GM20000 (cell line): ENCODE data around the gene LRRC30.

Experiments used
- DNase-seq: peaks from one replicate; pipeline ENCODE4 v3.0.0; 2012; ENCODE audit warnings: low spot score
- TF ChIP-seq, protein P1 (sequence below): IDR thresholded peaks from 2 replicates; pipeline ENCODE4 v1.5.1; 2012; ENCODE audit warnings: mild to moderate bottlenecking, control low read depth; ENCODE audit errors: extremely low read depth, missing control alignments

The LRRC30 gene

DNA sequence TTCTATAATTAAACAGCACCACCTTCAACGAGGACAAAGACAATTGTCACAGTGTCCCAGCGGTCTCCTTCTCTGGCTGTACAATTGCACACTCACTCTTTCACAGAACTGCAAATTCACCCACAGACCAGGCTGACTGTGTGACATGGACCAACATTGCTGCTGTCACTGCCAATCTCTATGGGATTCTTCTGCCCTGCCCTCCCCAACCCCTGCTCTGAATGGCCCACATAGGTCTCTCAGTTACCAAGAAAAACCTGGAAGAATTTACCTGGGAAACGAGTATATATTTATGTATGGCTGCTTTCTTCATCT lies 26.5 kb downstream of the LRRC30 start:
- no peak for DNase-seq
- TF ChIP-seq, protein P1, sequence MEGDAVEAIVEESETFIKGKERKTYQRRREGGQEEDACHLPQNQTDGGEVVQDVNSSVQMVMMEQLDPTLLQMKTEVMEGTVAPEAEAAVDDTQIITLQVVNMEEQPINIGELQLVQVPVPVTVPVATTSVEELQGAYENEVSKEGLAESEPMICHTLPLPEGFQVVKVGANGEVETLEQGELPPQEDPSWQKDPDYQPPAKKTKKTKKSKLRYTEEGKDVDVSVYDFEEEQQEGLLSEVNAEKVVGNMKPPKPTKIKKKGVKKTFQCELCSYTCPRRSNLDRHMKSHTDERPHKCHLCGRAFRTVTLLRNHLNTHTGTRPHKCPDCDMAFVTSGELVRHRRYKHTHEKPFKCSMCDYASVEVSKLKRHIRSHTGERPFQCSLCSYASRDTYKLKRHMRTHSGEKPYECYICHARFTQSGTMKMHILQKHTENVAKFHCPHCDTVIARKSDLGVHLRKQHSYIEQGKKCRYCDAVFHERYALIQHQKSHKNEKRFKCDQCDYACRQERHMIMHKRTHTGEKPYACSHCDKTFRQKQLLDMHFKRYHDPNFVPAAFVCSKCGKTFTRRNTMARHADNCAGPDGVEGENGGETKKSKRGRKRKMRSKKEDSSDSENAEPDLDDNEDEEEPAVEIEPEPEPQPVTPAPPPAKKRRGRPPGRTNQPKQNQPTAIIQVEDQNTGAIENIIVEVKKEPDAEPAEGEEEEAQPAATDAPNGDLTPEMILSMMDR: no peak

DNA sequence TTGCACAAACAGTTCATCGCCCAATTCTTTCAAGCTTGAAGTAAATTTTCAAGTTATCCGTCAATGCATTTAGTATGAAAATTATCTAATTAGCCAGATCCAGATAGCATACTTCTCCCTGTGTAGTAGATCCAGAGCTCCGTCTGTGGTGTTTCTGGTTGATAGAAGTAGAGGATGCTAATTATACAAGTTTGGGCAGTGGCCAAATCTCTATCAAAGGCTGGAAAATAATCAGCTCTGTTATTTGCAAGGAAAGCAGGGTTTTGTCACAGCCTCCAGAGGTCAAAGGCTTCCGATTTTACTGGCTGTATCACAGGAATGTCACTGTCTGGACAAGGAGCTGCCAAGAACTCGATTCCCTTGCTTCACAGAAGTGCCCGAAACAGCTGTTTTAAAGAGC lies 28.6 kb downstream of the LRRC30 start:
- DNase-seq: no peak
- TF ChIP-seq, protein P1: no peak

DNA sequence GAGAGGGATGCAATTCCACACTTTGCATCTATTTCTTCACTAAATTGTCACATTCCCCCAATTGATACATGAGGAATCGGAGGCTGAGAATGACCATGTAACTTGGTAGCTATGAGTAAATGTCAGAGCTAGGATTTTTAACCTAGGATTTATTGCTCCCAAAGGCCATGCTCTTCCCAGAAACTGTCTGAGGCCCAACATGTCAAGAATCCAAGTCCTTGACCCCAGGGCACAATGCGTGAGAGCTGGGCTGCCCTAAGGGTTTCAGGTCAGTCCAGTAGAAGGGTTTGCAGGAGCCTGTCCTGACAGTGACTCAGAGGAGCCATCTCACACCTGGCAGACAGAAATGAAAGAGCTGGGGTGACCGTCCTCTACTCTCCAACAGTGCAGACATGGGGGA lies 30.3 kb downstream of the LRRC30 start:
- TF ChIP-seq, protein P1: no peak
- DNase-seq: no peak

DNA sequence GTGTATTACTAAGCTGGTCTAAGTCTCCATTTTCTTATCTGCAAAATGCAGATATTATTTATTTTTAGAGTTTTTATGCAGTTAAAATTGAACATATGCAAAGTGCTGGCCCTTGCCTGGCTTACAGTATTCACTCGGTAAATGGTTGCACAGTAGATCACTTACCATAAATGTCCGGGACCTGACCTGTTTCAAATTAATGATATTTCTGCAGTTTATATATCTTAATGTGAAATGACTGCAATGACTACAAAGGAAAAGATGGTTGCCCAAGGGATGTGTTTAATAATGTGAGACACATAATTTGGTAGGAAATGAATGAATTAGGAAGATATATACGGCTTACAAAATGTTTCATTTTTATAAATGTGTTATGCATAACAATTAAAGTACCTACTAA lies 37.1 kb downstream of the LRRC30 start:
- TF ChIP-seq, protein P1: no peak
- no peak for DNase-seq

DNA sequence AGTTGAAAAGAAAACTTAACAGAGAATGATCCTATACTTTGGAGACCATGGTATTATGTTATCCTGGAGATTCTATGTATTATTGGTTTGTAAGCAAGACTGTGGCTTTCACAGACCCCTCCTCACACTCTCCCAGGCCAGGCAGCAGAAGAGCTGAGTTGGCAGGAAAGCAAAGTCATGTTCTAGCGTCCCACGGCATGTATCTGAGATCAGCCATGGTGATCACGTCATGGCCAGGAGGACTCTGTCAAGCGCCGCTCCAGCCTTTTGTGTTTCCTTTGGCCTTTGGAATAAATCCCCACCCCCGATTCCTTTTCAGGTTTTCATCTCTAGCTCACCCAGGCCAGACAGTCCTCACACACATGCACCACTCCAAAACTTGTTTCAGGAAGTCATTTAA lies 39.1 kb downstream of the LRRC30 start:
- TF ChIP-seq, protein P1: no peak
- no peak for DNase-seq

DNA sequence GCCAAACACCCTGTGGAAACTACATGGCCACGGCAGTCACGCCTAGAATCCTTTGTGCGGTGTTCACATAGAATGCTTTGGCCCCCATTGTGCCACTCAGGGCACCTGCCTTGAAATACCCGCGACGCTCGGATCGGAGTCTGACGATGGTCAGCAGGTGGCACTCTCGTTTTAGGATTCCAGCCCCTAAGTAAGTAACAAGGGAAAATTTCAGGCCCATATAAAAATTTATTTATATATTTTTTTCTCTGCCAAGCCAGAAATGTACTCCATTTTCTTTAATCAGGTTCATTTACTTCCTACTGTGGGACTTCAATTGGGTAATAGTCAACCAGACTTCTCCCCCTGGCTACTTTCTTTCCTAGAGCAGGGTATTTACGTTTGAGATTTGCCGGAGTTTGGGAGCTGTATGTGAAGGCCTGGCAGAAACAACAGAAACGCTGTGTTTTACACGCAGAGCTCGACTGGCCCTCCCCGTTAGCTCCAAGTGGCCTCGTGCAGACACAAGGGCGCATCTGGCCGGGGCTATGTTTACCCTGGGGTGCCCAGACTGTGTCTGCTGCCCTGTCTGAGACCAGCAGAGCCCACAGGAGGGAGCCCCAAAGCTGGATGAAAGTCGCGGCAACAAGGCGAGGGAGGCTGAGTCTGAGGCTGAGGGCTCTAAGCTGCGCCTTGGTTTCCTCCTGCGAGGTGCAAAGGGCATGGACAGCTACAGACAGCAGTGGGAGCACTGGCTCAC lies 41.6 kb downstream of the LRRC30 start:
- DNase-seq: no peak

DNA sequence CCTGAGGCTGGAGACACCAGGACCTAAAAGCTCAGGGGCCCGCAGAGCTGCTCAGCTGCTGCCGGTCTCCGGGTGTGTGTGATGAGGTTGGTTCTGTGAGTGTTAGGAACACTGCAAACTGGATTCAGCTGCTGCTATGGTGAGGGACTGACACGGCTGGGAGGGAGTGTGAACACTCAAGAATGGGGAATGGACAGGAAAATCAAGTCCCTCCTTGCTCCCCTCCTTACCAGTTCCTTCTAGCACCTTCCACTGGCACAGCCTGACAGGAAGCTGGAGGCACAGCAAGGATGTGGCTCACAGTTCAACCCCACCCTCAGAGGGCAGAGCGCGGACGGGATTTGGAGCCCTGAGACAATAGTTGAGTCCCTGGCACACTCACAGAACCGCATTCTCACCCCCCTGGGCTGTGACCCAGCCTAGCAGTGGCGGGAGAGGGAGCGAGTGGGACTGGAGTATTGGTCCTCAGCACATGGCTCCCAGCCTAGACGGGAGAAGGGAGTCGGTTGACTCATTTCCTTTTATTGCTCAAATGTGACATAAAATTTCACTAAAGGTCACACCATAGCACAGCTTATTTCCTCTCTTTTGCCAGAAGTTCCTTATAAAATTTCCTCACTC lies 42.5 kb downstream of the LRRC30 start:
- TF ChIP-seq, protein P1: no peak
- DNase-seq: no peak

More for the DNA sequence above, 41.6 kb downstream of the LRRC30 start:
- TF ChIP-seq, protein P1: no peak
